ENCODE results near the gene SIX5. TPM values are rescaled to one million over a fixed set of nuclear protein-coding genes. Genes with fewer than 3 reads are reported as not detected.

Gene SIX5
- total and polyA plus RNA-seq, 4 donors, result 2.7 to 9.9 (median 4.4) TPM

DNA sequence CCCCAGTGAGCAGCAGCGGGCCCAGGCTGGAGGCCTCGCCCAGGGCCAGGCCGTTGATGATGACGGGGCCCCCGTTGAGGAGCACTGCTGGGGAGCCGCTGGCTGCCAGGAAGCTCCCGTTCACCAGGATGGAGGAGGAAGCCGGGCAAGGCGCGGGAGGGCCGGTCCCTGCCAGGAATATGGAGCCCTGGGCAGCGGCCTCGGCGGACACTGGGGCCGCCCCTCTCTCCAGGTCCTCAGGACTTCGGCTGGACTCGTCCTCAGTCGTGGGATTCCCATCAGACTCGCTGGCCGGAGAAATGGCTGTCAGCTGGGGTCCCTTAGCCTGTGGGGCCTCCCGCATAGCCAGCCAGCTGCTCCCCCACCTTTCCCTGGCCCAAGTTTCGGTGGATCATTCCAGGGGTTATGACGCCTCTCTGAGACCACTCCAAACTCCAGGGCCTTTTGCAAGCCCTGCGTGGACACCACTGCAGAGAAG, 2.1 kb downstream of the SIX5 start:
- peak overlapping the region; percentile 86 to 99 for H3K27ac ChIP-seq (ENCODE audit: low read depth in 1 of 2, low read length in 2 of 2)
- WGBS, result 46% methylated on average over 24 of the region's 24 CpGs
- H3K4me3 ChIP-seq (ENCODE audit: low read depth in 1 of 3, low read length in 3 of 3), result peak overlapping the region; percentile 83 to 95 (median 86)
- peak overlapping the region; percentile 65 to 78 for H3K9ac ChIP-seq (ENCODE audit: low read depth in 1 of 2, low read length in 2 of 2)
- H3K4me1 ChIP-seq (ENCODE audit: control insufficient read depth in 4 of 4, insufficient read depth in 4 of 4, low read length in 3 of 4), result peaks cover 9 to 43% (median 20%) of the 10 kb centered on the region in 4 donors
- no peaks in the 10 kb centered on the region for H3K9me3 ChIP-seq (ENCODE audit: control insufficient read depth in 4 of 4, low read length in 3 of 4)
- DNase-seq (ENCODE audit: low spot score), result no peak
- no peaks in the 10 kb centered on the region for H3K27me3 ChIP-seq (ENCODE audit: control insufficient read depth in 4 of 4, insufficient read depth in 4 of 4, low read length in 3 of 4)
- peaks cover 0 to 2% (median 0%) of the 10 kb centered on the region in 4 donors for H3K36me3 ChIP-seq (ENCODE audit: control insufficient read depth in 4 of 4, insufficient read depth in 3 of 4, low read depth in 1 of 4, low read length in 3 of 4)
- TF ChIP-seq FOXA1 (IDR thresholded peaks at IDR 0.05) (no peak), RXRA (IDR thresholded peaks at IDR 0.05) (no peak), YY1 (IDR thresholded peaks at IDR 0.05) (no peak), NR2F2 (IDR thresholded peaks at IDR 0.05) (no peak), EGR1 (IDR thresholded peaks at IDR 0.05; ENCODE audit: low read depth in 2 of 2) (no peak), RAD21 (IDR thresholded peaks at IDR 0.05) (no peak), GABPA (IDR thresholded peaks at IDR 0.05 in 1 of 2, conservative IDR thresholded peaks at IDR 0.05 in 1 of 2) (no peak), HNF4A (conservative IDR thresholded peaks at IDR 0.05) (no peak), FOXA2 (IDR thresholded peaks at IDR 0.05) (no peak), SP1 (IDR thresholded peaks at IDR 0.05) (no peak), HNF4G (IDR thresholded peaks at IDR 0.05) (no peak)
- TF ChIP-seq, protein P1, sequence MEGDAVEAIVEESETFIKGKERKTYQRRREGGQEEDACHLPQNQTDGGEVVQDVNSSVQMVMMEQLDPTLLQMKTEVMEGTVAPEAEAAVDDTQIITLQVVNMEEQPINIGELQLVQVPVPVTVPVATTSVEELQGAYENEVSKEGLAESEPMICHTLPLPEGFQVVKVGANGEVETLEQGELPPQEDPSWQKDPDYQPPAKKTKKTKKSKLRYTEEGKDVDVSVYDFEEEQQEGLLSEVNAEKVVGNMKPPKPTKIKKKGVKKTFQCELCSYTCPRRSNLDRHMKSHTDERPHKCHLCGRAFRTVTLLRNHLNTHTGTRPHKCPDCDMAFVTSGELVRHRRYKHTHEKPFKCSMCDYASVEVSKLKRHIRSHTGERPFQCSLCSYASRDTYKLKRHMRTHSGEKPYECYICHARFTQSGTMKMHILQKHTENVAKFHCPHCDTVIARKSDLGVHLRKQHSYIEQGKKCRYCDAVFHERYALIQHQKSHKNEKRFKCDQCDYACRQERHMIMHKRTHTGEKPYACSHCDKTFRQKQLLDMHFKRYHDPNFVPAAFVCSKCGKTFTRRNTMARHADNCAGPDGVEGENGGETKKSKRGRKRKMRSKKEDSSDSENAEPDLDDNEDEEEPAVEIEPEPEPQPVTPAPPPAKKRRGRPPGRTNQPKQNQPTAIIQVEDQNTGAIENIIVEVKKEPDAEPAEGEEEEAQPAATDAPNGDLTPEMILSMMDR (IDR thresholded peaks at IDR 0.05; ENCODE audit: low read depth, low read length, missing input control), result no peak
- TF ChIP-seq, protein P2, sequence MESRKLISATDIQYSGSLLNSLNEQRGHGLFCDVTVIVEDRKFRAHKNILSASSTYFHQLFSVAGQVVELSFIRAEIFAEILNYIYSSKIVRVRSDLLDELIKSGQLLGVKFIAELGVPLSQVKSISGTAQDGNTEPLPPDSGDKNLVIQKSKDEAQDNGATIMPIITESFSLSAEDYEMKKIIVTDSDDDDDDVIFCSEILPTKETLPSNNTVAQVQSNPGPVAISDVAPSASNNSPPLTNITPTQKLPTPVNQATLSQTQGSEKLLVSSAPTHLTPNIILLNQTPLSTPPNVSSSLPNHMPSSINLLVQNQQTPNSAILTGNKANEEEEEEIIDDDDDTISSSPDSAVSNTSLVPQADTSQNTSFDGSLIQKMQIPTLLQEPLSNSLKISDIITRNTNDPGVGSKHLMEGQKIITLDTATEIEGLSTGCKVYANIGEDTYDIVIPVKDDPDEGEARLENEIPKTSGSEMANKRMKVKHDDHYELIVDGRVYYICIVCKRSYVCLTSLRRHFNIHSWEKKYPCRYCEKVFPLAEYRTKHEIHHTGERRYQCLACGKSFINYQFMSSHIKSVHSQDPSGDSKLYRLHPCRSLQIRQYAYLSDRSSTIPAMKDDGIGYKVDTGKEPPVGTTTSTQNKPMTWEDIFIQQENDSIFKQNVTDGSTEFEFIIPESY (IDR thresholded peaks at IDR 0.05), result no peak
- TF ChIP-seq, protein P3, sequence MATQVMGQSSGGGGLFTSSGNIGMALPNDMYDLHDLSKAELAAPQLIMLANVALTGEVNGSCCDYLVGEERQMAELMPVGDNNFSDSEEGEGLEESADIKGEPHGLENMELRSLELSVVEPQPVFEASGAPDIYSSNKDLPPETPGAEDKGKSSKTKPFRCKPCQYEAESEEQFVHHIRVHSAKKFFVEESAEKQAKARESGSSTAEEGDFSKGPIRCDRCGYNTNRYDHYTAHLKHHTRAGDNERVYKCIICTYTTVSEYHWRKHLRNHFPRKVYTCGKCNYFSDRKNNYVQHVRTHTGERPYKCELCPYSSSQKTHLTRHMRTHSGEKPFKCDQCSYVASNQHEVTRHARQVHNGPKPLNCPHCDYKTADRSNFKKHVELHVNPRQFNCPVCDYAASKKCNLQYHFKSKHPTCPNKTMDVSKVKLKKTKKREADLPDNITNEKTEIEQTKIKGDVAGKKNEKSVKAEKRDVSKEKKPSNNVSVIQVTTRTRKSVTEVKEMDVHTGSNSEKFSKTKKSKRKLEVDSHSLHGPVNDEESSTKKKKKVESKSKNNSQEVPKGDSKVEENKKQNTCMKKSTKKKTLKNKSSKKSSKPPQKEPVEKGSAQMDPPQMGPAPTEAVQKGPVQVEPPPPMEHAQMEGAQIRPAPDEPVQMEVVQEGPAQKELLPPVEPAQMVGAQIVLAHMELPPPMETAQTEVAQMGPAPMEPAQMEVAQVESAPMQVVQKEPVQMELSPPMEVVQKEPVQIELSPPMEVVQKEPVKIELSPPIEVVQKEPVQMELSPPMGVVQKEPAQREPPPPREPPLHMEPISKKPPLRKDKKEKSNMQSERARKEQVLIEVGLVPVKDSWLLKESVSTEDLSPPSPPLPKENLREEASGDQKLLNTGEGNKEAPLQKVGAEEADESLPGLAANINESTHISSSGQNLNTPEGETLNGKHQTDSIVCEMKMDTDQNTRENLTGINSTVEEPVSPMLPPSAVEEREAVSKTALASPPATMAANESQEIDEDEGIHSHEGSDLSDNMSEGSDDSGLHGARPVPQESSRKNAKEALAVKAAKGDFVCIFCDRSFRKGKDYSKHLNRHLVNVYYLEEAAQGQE (IDR thresholded peaks at IDR 0.05), result no peak
- TF ChIP-seq, protein P4, sequence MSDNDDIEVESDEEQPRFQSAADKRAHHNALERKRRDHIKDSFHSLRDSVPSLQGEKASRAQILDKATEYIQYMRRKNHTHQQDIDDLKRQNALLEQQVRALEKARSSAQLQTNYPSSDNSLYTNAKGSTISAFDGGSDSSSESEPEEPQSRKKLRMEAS (IDR thresholded peaks at IDR 0.05), result no peak

DNA sequence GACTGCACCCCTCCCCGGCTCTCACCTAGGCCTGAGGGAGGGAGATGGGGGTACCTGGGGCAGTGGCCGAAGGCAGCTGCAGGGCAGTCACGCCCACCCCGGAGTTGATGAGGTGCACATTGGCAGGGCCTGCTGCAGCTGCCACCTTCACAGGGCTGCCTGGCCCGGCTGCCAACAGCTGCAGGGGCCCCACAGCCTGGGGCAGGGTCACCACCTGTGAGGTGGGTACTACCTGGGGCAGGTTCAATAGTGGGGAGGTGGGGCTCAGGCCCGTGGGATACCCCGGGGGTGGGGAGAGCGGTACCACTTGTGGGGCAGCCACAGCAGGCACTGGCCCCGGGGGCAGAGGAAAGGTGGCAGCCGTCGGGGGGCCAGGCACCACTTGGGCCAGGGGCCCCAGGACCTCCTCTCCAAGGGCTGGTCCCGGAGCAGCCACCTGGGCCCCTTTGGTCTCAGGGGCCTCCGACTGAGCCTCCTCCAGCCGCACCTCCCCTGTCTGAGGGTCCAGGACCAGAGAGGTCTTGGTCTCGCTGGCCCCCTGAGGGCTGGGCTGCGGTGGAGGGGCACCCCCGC, 2.7 kb downstream of the SIX5 start:
- no peak for DNase-seq (ENCODE audit: low spot score)
- H3K27ac ChIP-seq (ENCODE audit: low read depth in 1 of 2, low read length in 2 of 2), result peak overlapping the region; percentile 86 to 99
- H3K4me1 ChIP-seq (ENCODE audit: control insufficient read depth in 4 of 4, insufficient read depth in 4 of 4, low read length in 3 of 4), result peaks cover 9 to 38% (median 16%) of the 10 kb centered on the region in 4 donors
- peak overlapping the region in 1 of 3 donors; percentile 86 for H3K4me3 ChIP-seq (ENCODE audit: low read depth in 1 of 3, low read length in 3 of 3)
- H3K9ac ChIP-seq (ENCODE audit: low read depth in 1 of 2, low read length in 2 of 2), result no peak overlapping the region
- peaks cover 0 to 2% (median 0%) of the 10 kb centered on the region in 4 donors for H3K36me3 ChIP-seq (ENCODE audit: control insufficient read depth in 4 of 4, insufficient read depth in 3 of 4, low read depth in 1 of 4, low read length in 3 of 4)
- no peaks in the 10 kb centered on the region for H3K9me3 ChIP-seq (ENCODE audit: control insufficient read depth in 4 of 4, low read length in 3 of 4)
- WGBS, result 84% methylated on average over 17 of the region's 17 CpGs
- no peaks in the 10 kb centered on the region for H3K27me3 ChIP-seq (ENCODE audit: control insufficient read depth in 4 of 4, insufficient read depth in 4 of 4, low read length in 3 of 4)
- TF ChIP-seq JUND (IDR thresholded peaks at IDR 0.05), result no peak
- TF ChIP-seq FOXA2 (IDR thresholded peaks at IDR 0.05), result no peak
- no peak for TF ChIP-seq EGR1 (IDR thresholded peaks at IDR 0.05; ENCODE audit: low read depth in 2 of 2)
- TF ChIP-seq, protein P2 (IDR thresholded peaks at IDR 0.05), result no peak
- no peak for TF ChIP-seq FOXA1 (IDR thresholded peaks at IDR 0.05)
- no peak for TF ChIP-seq YY1 (IDR thresholded peaks at IDR 0.05)
- TF ChIP-seq, protein P1 (IDR thresholded peaks at IDR 0.05; ENCODE audit: low read depth, low read length, missing input control), result no peak
- TF ChIP-seq RXRA (IDR thresholded peaks at IDR 0.05), result no peak

Data from liver (tissue), 9 donors.